Measurements from ENCODE around the gene SCNN1A. TPM values are rescaled to one million over a fixed set of nuclear protein-coding genes. Genes with fewer than 3 reads are reported as not detected.

Gene SCNN1A
- total RNA-seq, 1 donor from 2014 or later: 11.1 TPM

DNA sequence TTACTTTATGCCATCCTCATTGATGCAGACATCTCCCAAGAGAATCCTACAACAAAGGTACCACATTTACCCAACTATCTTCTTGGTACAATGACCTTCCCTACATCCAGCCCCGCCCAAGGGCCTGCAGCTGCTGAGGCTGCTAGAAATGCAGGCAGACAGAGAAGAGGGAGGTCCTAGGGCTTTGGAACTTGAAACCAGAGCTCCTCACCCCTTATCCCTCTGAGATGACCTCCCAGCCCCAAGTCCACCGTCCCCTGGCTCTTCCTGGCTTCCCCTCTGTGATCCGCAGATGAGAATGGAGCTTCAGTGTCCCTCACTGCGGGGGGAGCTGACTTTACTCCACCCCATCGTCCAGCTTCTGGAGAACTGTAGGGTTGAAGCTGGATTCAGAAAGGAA is 31.8 kb downstream of the SCNN1A start:
- Histone ChIP-seq H3K27me3 (ENCODE audit: control insufficient read depth, insufficient read depth, low read length) (no peaks in the 10 kb centered on the region), H3K4me3 (ENCODE audit: low read depth, low read length) (no peak overlapping the region), H3K36me3 (ENCODE audit: control insufficient read depth, insufficient read depth, low read length) (no peaks in the 10 kb centered on the region)
- no peak for DNase-seq (ENCODE audit: low read depth)
- TF ChIP-seq, protein P1, sequence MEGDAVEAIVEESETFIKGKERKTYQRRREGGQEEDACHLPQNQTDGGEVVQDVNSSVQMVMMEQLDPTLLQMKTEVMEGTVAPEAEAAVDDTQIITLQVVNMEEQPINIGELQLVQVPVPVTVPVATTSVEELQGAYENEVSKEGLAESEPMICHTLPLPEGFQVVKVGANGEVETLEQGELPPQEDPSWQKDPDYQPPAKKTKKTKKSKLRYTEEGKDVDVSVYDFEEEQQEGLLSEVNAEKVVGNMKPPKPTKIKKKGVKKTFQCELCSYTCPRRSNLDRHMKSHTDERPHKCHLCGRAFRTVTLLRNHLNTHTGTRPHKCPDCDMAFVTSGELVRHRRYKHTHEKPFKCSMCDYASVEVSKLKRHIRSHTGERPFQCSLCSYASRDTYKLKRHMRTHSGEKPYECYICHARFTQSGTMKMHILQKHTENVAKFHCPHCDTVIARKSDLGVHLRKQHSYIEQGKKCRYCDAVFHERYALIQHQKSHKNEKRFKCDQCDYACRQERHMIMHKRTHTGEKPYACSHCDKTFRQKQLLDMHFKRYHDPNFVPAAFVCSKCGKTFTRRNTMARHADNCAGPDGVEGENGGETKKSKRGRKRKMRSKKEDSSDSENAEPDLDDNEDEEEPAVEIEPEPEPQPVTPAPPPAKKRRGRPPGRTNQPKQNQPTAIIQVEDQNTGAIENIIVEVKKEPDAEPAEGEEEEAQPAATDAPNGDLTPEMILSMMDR (IDR thresholded peaks at IDR 0.05; ENCODE audit: insufficient read depth, low read length, poor library complexity, severe bottlenecking): no peak

DNA sequence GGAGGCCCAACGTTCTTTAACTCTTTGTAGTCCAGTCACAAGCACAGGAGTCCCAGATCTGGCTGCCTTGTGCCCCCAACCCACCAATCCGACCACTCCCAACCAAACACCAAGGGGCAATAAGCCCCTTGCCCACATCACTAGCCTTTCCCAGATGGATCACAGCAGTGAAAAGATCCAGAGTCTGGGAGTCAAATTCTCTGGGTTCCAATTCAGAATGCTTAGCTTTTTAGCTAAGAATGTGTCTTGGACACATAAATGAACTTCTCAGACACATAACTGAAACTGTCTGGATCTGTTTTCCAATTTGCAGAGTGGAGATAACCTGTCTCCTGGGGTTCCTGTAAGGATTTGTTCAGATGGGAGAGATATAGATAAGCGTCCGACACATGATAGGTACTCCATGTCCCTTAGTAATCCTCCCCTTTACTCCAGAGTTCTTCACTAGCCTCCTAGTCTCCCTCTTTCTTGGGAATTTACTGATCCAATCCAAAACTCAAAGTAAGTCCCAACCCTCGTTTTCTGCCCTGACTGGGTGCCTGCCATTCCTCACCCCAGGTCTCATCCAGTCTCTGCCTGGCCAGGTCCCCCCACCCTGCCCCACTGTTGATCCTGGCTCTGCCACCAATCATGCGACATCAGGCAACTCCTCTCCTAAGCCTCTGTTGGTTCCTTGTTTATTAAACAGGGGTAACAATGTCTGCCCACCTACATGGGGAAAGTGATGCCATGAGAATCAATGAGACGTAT is 33.0 kb downstream of the SCNN1A start:
- no peak for DNase-seq (ENCODE audit: low read depth)
- peak overlapping the region; percentile 83 for H3K4me3 ChIP-seq (ENCODE audit: low read depth, low read length)
- TF ChIP-seq, protein P1 (IDR thresholded peaks at IDR 0.05; ENCODE audit: insufficient read depth, low read length, poor library complexity, severe bottlenecking): no peak
- no peaks in the 10 kb centered on the region for H3K27me3 ChIP-seq (ENCODE audit: control insufficient read depth, insufficient read depth, low read length)
- H3K36me3 ChIP-seq (ENCODE audit: control insufficient read depth, insufficient read depth, low read length): no peaks in the 10 kb centered on the region

DNA sequence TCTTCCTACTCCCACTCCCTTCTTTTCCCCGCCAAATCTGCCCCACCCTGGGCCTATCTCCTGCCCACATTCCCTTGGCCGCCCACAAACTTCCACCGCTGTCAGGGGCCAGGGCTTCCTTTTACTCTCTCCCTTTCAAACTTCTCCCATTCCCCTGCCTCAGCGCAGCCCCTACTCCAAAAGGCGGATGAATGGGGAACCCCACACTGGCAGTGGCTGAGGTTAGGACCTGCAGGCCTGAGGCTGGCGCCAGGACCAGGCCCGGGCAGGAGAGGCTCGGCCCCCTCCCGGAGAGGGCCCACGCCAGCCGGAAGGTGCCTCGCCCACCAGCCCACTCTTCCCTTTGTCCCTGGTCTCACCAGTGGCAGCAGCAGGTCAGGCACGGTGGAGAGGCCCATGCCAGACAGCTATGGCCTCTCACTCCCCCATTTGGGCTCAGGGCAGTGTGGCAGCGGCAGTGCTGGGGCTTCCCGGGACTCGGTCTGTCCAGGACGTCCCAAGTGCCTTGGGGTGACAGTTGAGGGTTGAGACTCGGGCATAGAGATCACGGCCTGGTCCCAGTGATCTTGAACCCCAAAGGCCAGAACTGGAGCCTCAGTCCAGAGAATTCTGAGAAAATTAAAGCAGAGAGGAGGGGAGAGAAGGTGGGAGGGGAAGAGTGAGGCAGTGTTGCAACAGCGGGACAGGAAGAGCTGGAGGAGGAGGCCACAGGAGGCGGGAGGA is 33.8 kb downstream of the SCNN1A start, which contains the start of gene TNFRSF1A:
Gene TNFRSF1A, minus strand, starts transcription at position 660 of the 723 bp plus-strand sequence. Its CDS starts 262 bp downstream, at position 398.
- Histone ChIP-seq H3K27me3 (ENCODE audit: control insufficient read depth, insufficient read depth, low read length) (no peaks in the 10 kb centered on the region), H3K4me3 (ENCODE audit: low read depth, low read length) (peak within 1 kb of the TSS; percentile 83), H3K36me3 (ENCODE audit: control insufficient read depth, insufficient read depth, low read length) (no peaks in the 10 kb centered on the region)
- TF ChIP-seq, protein P1 (IDR thresholded peaks at IDR 0.05; ENCODE audit: insufficient read depth, low read length, poor library complexity, severe bottlenecking): no peak
- no peak for DNase-seq (ENCODE audit: low read depth)

DNA sequence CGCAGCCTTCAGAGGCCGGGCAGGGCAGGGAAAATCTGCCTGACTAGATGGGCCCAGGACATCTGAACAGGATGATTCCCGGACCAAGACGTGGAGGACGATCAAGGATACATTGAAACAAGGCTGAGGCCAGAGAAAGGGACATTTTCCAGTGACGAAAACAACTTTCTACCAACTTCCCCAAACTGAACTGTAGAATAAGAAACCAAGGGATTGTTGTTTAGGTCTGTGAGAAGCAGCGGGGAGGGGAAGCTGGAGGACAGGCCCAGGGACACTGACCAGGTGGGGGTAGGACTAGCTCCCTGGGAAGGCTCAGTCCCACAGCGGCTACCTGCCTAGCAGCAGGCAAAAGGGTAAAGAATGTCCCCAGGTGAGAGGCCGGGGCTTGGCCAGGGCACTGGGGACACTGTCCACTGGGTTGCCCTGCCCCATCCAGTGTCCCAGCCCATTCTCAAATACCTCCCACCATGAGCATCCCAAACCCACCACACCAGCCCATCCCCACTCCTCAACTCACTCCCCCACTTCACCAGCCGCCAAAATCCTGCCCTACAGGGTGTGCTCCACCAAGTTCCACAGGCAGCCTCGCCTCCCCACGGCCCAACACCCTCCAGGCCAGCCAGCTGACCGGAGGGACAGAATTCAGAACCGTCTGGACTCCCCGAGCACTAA is 34.5 kb downstream of the SCNN1A start:
- Histone ChIP-seq H3K36me3 (ENCODE audit: control insufficient read depth, insufficient read depth, low read length) (no peaks in the 10 kb centered on the region), H3K27me3 (ENCODE audit: control insufficient read depth, insufficient read depth, low read length) (no peaks in the 10 kb centered on the region), H3K4me3 (ENCODE audit: low read depth, low read length) (peak overlapping the region; percentile 83)
- DNase-seq (ENCODE audit: low read depth): no peak
- TF ChIP-seq, protein P1 (IDR thresholded peaks at IDR 0.05; ENCODE audit: insufficient read depth, low read length, poor library complexity, severe bottlenecking): no peak

DNA sequence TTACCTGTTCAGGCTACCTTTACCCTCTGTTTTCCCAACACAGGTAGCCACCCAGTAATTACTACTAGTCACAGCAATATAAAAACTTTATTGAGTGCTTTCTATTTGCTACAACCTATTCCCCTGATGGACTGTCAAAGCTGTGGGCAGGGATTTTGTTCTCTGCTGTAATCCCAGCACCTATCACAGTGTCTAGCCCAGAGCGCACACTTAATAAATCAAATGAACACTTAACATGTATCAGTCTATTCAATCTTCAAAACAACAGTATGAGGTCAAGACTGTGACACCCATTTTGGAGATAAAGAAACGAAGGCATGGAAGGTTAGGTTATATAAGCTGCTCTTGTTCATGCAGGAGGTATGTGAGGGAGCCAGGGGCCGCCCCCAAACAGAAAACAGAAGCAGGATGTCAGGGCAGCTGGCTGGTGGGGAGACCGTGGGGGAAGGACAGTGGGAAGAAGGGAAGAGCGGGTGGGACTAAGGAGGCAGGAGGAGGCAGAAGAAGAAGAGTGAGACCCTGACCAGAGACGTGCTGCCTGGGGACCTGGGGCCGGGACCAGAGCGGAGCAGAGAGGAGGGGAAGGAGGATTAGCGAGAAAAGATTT is 35.2 kb downstream of the SCNN1A start:
- no peak for DNase-seq (ENCODE audit: low read depth)
- Histone ChIP-seq H3K36me3 (ENCODE audit: control insufficient read depth, insufficient read depth, low read length) (no peaks in the 10 kb centered on the region), H3K27me3 (ENCODE audit: control insufficient read depth, insufficient read depth, low read length) (no peaks in the 10 kb centered on the region), H3K4me3 (ENCODE audit: low read depth, low read length) (peak overlapping the region; percentile 83)
- TF ChIP-seq, protein P1 (IDR thresholded peaks at IDR 0.05; ENCODE audit: insufficient read depth, low read length, poor library complexity, severe bottlenecking): no peak
